ENCODE data around the gene HS1BP3. TPM values are rescaled to one million over a fixed set of nuclear protein-coding genes. Genes with fewer than 3 reads are reported as not detected.
A peak's percentile ranks its signal among the peaks of the same experiment; 100 is the strongest.

Gene HS1BP3
- total RNA-seq, 1 donor from 2014 or later: 35.0 TPM

- no peak for DNase-seq (ENCODE audit: low read depth)
These were observed 4.5 kb downstream of the HS1BP3 start for GRCh38 chr2:20646446-20646845.

DNA sequence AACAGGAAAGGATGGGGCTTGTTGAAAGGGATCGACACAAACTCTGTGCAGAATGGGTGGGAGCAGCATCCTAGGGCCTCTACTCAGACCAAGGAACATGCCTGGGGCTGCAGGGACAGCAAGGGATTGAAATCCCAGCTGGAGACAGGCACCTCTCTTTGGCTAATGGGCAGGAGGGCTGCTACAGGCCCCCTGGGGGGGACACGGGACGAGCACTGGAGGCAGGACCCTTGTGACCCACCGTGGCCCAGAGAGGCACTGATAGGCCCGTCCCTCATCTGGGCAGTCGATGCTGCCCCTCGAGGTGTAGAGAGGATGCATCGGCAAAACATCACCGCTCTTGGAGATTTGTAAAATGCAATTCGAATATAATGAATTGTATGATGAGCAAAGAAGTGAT, 5.1 kb downstream of the HS1BP3 start:
- DNase-seq (ENCODE audit: low read depth): no peak

- no peak for DNase-seq (ENCODE audit: low read depth)
These were observed 5.6 kb downstream of the HS1BP3 start for GRCh38 chr2:20645301-20645701.

GRCh38 chr2:20643826-20644225, 7.1 kb downstream of the HS1BP3 start:
- no peak for DNase-seq (ENCODE audit: low read depth)

- DNase-seq (ENCODE audit: low read depth): no peak
These were observed 7.8 kb downstream of the HS1BP3 start for GRCh38 chr2:20643060-20643459.

- peak; percentile 73 for DNase-seq (ENCODE audit: low read depth)
These were observed 8.6 kb downstream of the HS1BP3 start for GRCh38 chr2:20642055-20642971.

DNA sequence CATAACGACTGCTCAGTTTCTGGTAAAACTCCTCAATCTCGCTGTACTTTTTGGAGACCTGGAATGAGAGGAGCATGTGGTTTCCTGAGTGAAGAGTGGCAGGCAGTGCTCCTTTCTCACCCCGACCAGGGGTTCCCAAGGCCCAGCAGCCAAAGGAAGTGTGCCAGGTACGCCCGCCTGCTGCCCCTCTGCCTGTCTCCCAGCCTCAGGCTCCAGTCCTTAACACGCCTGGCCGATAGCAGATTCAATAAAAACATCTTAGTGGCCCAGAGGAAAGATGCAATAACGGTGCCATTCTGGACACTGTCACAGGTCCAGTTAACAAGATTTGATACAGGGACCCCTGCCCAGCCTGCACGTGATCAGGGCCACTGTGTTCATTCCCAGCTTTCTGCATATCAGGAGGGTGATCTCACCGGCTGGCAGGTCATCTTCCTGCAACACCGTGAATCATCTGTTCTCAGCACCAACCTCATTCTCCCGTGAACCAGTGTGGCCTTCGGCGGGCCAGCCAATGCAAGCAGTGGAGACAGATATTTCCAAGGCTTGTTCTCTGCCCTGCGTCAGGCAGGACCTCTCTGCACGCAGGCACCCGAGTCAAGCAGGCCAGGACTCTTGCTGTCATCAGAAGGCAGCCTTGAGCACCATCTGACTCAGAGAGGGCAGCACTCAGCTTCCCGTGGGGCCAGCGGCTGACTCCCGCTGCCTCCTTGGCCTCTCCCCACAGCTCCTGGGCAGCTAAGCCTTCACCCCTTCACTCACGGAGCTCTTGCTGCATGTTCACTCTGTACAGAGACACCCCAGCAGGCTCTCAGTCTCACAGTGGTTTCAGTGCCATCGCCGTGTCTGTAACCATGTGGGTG, 9.5 kb downstream of the HS1BP3 start:
- no peak for DNase-seq (ENCODE audit: low read depth)

DNA sequence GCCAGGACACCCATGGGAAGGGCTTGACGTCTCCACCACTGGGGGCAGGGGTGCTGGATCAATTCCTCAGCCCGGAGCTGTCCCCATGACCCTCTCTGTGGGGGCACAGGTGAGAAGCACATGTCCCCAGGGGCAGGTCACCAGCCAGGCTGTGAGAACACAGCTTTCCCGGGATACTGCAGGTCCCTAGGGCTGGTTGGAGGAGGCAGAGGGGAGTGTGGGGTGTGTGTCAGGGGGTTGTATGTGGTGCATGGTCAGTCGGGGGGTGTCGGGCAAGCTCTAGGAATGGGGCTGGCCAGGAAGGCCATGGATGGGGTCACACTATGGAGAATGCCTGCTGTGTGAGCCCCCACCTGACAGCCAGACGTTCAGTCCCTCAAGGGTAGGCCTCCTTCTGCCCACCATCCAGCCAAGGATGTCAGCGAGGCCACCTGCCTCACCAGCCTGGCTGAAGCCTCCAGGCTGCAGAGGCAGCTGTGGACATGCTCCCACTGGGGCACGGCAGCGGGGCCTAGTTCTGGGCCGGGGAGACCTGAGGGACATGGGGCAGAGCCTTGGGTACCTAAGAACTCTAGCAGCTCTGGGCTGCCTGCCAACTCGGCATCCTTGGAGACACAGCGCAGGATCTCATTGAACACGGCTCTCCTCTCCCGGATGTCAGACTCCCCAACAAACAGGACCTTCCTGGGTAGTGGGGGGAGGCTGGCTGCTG, 10.3 kb downstream of the HS1BP3 start:
- no peak for DNase-seq (ENCODE audit: low read depth)

DNA sequence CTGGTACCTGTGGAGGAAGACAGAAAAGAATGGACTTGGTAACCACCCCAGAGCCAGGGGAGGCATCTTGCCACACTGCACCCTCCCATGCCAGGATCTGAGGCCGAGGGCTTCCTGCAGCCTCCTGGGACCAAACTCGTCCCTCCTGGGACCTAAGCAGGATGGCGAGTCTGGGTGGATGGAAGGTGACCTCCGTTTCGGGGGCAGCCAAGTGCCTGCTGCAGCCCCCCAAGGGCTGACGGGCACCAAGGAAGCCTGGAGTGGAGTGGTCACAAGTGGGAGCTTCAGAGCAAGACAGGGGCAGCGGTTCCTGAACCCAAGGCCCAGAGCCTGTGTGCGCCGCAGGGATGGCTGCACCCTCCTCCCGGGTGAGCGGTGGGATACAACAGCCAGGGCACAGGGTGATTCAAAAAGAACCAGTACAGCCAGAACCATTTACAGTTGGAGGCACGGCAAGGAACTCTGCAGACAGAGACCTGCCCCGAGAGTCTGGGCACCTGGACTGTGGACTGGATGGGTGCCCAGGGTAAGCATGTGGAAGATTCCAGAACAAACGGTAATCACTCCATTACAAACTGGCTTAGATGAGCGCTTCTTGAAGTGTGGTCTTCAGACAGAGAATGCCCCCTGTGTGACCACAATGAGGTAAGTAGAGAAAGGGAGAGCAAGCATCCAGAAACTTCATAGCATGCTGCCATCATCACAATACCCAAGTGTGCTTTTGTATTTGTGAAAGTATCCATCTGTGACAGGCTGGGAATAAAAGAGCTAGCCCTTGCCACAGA, 12.1 kb downstream of the HS1BP3 start:
- DNase-seq (ENCODE audit: low read depth): no peak

DNA sequence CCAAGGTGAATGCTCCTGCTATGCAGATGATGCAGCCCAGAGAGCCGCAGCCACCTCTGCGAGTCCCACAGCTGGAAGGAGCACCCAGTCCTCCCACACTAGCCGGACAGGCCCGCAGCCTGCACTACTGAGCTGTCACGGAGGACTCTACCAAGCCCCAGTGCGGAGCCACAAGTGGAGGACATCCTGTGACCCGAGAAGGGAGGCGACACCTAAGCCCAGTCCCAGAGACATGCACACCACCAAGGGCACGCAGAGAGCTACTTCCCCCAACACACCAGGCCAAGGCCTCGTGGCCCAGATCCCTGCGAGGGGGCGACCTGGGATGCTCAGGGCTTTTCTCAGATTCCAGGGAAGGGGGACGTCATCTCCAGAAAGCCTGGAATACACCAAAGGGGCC, 12.9 kb downstream of the HS1BP3 start:
- DNase-seq (ENCODE audit: low read depth): no peak

DNA sequence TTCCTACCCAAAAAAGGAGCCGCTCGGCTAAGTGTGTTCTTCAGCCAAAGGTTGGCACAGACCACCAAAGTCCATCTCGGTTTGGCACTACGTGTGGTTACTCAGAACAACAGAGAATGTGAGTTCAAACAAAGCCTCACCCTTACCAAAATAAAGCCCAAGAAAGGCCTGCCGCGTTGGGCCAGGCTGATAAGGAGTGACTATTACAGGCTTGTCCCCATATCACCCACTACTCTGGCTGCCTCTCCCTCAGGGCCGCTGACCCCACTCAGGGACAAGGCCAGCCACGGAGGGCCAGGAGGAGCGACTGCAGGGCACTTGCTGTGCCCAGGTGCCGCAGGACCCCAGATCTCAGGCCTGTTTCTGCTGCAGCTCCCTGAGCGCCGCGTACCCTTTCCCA, 13.8 kb downstream of the HS1BP3 start:
- DNase-seq (ENCODE audit: low read depth): no peak

- DNase-seq (ENCODE audit: low read depth): peak; percentile 76
These were observed 15.0 kb downstream of the HS1BP3 start for GRCh38 chr2:20635675-20636584.

- DNase-seq (ENCODE audit: low read depth): no peak
These were observed 15.8 kb downstream of the HS1BP3 start for GRCh38 chr2:20635113-20635510.

GRCh38 chr2:20634507-20635112, 16.3 kb downstream of the HS1BP3 start:
- peak; percentile 72 for DNase-seq (ENCODE audit: low read depth)

DNA sequence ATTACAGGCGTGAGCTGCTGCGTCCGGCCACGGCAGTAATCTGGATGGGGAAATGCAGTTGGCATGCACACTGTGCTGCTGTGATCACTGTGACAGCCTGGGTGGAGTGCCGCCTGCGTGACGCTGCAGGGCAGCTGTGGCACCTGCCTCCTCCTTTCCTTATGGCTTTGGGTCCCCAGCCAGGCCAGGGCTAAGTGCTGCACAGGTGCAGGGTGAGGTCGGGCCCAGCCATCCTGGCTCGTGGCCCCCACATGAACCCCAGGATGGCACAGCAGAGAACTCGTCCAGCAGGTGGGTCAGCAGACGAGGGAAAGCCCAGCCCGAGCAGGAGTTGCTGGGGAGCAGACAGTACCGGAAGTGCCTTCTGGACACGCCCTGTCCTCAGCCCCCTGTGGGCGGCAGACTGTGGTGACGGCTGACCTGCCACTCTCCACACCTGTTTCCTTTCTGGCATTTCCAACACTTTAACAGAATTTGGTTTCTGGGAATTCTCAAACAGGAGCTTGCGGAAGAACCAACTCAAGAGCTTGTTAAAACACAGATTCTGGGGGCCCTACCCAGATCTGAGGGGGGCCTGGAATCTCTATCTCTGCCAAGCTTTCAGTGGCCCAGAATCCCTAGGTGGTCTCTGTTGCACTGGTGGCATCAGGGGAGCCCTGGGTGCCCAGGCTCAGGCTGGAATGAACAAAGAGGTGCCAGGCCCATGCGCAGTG, 16.9 kb downstream of the HS1BP3 start:
- peak; percentile 58 for DNase-seq (ENCODE audit: low read depth)

GRCh38 chr2:20633001-20633400, 17.9 kb downstream of the HS1BP3 start:
- no peak for DNase-seq (ENCODE audit: low read depth)

DNA sequence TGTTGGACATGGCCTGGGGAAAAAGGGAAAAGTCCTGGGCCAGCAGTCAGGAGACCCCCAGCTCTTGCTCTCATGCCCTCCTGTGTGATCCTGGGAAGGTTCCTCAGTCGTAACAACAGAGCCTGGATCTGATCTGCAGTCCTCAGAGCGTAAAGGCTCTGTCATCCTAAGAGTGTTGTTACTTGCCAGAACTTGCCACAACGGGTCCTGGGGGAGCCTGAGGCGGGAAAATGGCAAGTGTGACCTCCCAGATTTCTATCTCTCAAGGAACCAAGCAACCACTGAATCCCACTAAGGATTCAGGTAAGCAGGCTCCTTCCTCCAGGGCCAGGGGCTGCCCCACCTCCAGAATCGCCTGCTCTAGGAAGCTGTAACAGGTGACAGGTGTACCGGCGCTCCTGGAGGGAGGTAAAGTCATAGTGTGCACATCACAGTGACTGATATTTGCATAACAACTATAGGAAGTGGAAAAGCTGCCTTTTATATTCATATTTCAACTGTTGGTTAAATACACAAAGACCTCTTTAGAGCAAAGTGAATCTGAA, 18.4 kb downstream of the HS1BP3 start:
- DNase-seq (ENCODE audit: low read depth): no peak

DNA sequence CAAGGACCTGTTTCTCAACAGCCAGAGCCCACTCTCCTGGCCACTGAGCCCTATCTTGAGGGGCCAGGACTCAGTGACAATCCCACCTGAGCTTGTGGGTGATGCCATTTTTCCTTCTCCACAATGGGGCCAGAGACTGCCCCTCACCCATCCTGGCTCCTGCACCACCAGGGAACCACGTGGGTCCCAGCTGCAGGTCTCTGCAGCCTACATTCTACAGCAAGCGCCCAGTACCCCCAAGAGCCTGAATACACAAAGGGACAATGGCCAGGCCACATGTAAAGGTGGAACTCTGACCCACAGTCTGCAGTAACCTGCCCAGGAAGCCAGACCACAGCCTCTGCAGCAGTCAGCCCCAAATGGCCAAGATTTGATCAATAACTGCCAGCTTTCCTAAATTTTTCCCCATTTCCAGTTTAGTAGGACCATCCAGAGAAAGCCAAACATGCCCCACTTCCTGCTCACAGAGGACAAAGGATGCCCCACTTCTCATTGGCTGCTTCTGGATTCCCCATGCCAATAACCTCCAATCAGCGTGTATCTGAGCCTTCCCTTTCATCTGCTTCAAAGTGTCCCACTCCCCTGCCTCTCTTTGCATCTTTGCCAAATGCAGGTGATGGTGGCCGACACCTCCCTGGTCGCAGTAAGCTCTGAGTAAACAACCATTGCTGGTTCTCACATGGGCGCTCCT, 19.1 kb downstream of the HS1BP3 start:
- no peak for DNase-seq (ENCODE audit: low read depth)

Data from myocyte (in vitro differentiated cells).